ENCODE data around the gene MTERF4. TPM values are rescaled to one million over a fixed set of nuclear protein-coding genes. Genes with fewer than 3 reads are reported as not detected.

The MTERF4 gene
- total RNA-seq, 2 donors from 2014 or later: 33.2 to 42.5 TPM

DNA sequence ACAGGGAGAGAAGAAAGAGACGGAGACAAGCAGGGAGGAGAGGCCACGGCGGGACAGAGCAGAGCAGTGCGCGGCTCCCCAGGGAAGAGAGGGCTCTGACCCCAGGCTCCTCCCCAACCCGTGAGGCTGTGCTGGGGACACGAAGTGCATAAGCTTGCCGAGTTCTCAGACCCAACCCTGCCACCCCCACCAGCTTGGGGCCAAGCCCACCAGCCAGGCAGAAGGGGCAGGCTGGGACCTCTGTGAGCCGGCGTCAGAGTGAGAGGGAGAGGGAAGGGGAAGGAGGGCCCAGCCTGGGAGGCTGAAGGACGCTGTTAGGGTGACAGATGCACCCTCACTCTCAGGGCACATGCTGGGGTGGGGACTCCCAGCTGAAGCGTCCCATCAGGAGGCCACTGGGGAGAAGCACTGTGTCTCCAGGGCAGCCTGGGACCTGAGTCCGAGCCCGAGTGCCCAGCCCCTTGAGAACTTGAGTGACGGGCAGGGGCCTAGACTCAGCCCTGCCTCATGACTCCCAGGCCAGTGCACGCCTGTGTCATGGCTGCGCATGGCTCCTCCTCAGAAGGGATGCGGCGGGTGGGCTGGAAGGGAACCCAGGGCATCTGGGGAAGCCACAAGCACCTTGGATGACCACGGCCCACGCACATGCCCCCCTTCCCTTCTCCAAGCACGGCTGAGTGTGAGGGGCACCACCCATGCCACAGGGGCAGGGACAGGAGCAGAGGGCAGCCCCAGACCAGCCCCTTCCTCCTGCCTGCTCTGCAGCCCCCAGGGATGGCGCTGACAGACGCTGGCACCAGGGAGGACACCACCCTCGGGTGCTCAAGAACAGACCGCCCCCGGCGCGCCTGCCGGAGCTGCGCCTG is 31.0 kb downstream of the MTERF4 start:
- Histone ChIP-seq H3K27ac (ENCODE audit: low read depth, low read length) (no peak overlapping the region), H3K4me1 (ENCODE audit: control insufficient read depth, insufficient read depth, low read length) (no peaks in the 10 kb centered on the region), H3K36me3 (ENCODE audit: control insufficient read depth, insufficient read depth, low read length) (no peaks in the 10 kb centered on the region), H3K9ac (ENCODE audit: extremely low read depth, low read length, poor library complexity, severe bottlenecking) (no peak overlapping the region), H3K27me3 (ENCODE audit: control insufficient read depth, insufficient read depth, low read length, poor library complexity, severe bottlenecking) (no peaks in the 10 kb centered on the region), H3K9me3 (ENCODE audit: control insufficient read depth, low read length) (no peaks in the 10 kb centered on the region), H3K4me3 (ENCODE audit: low read length) (no peak overlapping the region)
- no peaks in the 10 kb centered on the region for H3K9me3 Mint-ChIP-seq
- WGBS, 2 experiments (ENCODE audit: insufficient coverage in 1 of 2, insufficient read length in 1 of 2): 90 to 91% methylated on average over 9 to 31 of the region's 31 CpGs
- peaks cover 6% of the 10 kb centered on the region for H3K27me3 Mint-ChIP-seq (ENCODE audit: insufficient read depth)
- no peak for TF ChIP-seq CTCF (conservative IDR thresholded peaks at IDR 0.05)
- H3K36me3 Mint-ChIP-seq (ENCODE audit: low read depth): no peaks in the 10 kb centered on the region
- H3K27ac Mint-ChIP-seq: no peak overlapping the region
- H3K4me3 Mint-ChIP-seq: no peak overlapping the region
- no peaks in the 10 kb centered on the region for H3K4me1 Mint-ChIP-seq
- DNase-seq: no peak

- Histone ChIP-seq H3K9ac (ENCODE audit: extremely low read depth, low read length, poor library complexity, severe bottlenecking) (no peak overlapping the region), H3K36me3 (ENCODE audit: control insufficient read depth, insufficient read depth, low read length) (no peaks in the 10 kb centered on the region), H3K9me3 (ENCODE audit: control insufficient read depth, low read length) (no peaks in the 10 kb centered on the region), H3K4me3 (ENCODE audit: low read length) (no peak overlapping the region), H3K4me1 (ENCODE audit: control insufficient read depth, insufficient read depth, low read length) (no peaks in the 10 kb centered on the region), H3K27me3 (ENCODE audit: control insufficient read depth, insufficient read depth, low read length, poor library complexity, severe bottlenecking) (no peaks in the 10 kb centered on the region), H3K27ac (ENCODE audit: low read depth, low read length) (no peak overlapping the region)
- Mint-ChIP-seq H3K27ac (no peak overlapping the region), H3K4me1 (no peaks in the 10 kb centered on the region), H3K9me3 (no peaks in the 10 kb centered on the region), H3K27me3 (ENCODE audit: insufficient read depth) (peaks cover 6% of the 10 kb centered on the region), H3K4me3 (no peak overlapping the region), H3K36me3 (ENCODE audit: low read depth) (no peaks in the 10 kb centered on the region)
- TF ChIP-seq CTCF (conservative IDR thresholded peaks at IDR 0.05): no peak
- WGBS, 2 experiments (ENCODE audit: insufficient coverage in 1 of 2, insufficient read length in 1 of 2): 88 to 96% methylated on average over 8 to 13 of the region's 13 CpGs
- no peak for DNase-seq
These were observed 31.7 kb downstream of the MTERF4 start for GRCh38 chr2:241070361-241070760.

- DNase-seq: peak; percentile 71
- Histone ChIP-seq H3K4me1 (ENCODE audit: control insufficient read depth, insufficient read depth, low read length) (no peaks in the 10 kb centered on the region), H3K27ac (ENCODE audit: low read depth, low read length) (no peak overlapping the region), H3K36me3 (ENCODE audit: control insufficient read depth, insufficient read depth, low read length) (no peaks in the 10 kb centered on the region), H3K27me3 (ENCODE audit: control insufficient read depth, insufficient read depth, low read length, poor library complexity, severe bottlenecking) (no peaks in the 10 kb centered on the region), H3K9ac (ENCODE audit: extremely low read depth, low read length, poor library complexity, severe bottlenecking) (no peak overlapping the region), H3K9me3 (ENCODE audit: control insufficient read depth, low read length) (no peaks in the 10 kb centered on the region), H3K4me3 (ENCODE audit: low read length) (no peak overlapping the region)
- H3K27me3 Mint-ChIP-seq (ENCODE audit: insufficient read depth): peaks cover 6% of the 10 kb centered on the region
- H3K9me3 Mint-ChIP-seq: no peaks in the 10 kb centered on the region
- H3K36me3 Mint-ChIP-seq (ENCODE audit: low read depth): no peaks in the 10 kb centered on the region
- H3K4me3 Mint-ChIP-seq: no peak overlapping the region
- H3K4me1 Mint-ChIP-seq: no peaks in the 10 kb centered on the region
- WGBS, 2 experiments (ENCODE audit: insufficient coverage in 1 of 2, insufficient read length in 1 of 2): 86 to 97% methylated on average over 10 to 26 of the region's 26 CpGs
- TF ChIP-seq CTCF (conservative IDR thresholded peaks at IDR 0.05): no peak
- H3K27ac Mint-ChIP-seq: no peak overlapping the region
These were observed 32.2 kb downstream of the MTERF4 start for GRCh38 chr2:241069821-241070281.

Measured in endodermal cell (in vitro differentiated cells).